Liver (tissue), 3 donors: ENCODE data around the gene ENAH.

Experiments
- RXRA ChIP-seq, 2 donors: IDR thresholded peaks; 2 replicates each; pipeline ENCODE4 v1.6.1; 2017 to 2018; ENCODE audit warnings: antibody characterized with exemption in 2 of 2, mild to moderate bottlenecking in 1 of 2
- SP1 ChIP-seq: IDR thresholded peaks from 2 replicates; pipeline ENCODE4 v1.6.1; 2018; ENCODE audit warnings: antibody characterized with exemption, mild to moderate bottlenecking
- TAF1 ChIP-seq: conservative IDR thresholded peaks from 2 replicates; pipeline ENCODE4 v1.6.1; 2016; ENCODE audit warnings: antibody characterized with exemption, mild to moderate bottlenecking
- TF ChIP-seq, protein P1 (sequence below): fragments of 150-350 bp; IDR thresholded peaks from 2 replicates; pipeline ENCODE4 v1.5.1; 2017; ENCODE audit warnings: improper control_type of control experiment, low read depth, low read length; ENCODE audit not compliant: missing input control
- TF ChIP-seq, protein P2 (sequence below): IDR thresholded peaks from 2 replicates; pipeline ENCODE4 v1.6.1; 2016; ENCODE audit warnings: antibody characterized with exemption, mild to moderate bottlenecking
- TF ChIP-seq, protein P3 (sequence below): IDR thresholded peaks from 2 replicates; pipeline ENCODE4 v1.6.1; 2016; ENCODE audit warnings: antibody characterized with exemption
- donor health status: healthy.
- donor health status: healthy.

DNA sequence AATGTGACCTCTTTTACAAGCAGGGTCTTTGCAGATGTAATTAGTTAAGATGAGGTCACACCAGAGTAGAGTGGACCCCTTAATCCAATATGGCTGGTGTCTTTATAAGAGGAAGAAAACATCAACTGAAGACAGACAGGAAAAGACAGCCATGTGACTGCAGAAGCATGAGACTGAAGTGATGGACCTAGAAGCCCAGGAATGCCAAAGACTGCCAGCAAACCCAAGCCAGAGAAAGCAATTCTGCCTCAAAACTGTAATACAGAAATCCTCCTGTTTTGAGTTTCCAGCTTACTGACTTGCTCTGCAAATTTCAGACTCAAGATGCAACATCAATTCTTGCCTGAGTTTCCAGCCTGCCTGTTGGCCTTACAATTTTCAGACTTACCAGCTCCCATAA lies 17.3 kb downstream of the ENAH start:
- TF ChIP-seq, protein P1, sequence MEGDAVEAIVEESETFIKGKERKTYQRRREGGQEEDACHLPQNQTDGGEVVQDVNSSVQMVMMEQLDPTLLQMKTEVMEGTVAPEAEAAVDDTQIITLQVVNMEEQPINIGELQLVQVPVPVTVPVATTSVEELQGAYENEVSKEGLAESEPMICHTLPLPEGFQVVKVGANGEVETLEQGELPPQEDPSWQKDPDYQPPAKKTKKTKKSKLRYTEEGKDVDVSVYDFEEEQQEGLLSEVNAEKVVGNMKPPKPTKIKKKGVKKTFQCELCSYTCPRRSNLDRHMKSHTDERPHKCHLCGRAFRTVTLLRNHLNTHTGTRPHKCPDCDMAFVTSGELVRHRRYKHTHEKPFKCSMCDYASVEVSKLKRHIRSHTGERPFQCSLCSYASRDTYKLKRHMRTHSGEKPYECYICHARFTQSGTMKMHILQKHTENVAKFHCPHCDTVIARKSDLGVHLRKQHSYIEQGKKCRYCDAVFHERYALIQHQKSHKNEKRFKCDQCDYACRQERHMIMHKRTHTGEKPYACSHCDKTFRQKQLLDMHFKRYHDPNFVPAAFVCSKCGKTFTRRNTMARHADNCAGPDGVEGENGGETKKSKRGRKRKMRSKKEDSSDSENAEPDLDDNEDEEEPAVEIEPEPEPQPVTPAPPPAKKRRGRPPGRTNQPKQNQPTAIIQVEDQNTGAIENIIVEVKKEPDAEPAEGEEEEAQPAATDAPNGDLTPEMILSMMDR = no peak
- TF ChIP-seq, protein P2, sequence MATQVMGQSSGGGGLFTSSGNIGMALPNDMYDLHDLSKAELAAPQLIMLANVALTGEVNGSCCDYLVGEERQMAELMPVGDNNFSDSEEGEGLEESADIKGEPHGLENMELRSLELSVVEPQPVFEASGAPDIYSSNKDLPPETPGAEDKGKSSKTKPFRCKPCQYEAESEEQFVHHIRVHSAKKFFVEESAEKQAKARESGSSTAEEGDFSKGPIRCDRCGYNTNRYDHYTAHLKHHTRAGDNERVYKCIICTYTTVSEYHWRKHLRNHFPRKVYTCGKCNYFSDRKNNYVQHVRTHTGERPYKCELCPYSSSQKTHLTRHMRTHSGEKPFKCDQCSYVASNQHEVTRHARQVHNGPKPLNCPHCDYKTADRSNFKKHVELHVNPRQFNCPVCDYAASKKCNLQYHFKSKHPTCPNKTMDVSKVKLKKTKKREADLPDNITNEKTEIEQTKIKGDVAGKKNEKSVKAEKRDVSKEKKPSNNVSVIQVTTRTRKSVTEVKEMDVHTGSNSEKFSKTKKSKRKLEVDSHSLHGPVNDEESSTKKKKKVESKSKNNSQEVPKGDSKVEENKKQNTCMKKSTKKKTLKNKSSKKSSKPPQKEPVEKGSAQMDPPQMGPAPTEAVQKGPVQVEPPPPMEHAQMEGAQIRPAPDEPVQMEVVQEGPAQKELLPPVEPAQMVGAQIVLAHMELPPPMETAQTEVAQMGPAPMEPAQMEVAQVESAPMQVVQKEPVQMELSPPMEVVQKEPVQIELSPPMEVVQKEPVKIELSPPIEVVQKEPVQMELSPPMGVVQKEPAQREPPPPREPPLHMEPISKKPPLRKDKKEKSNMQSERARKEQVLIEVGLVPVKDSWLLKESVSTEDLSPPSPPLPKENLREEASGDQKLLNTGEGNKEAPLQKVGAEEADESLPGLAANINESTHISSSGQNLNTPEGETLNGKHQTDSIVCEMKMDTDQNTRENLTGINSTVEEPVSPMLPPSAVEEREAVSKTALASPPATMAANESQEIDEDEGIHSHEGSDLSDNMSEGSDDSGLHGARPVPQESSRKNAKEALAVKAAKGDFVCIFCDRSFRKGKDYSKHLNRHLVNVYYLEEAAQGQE = no peak
- TF ChIP-seq SP1 = no peak
- TF ChIP-seq TAF1 = no peak
- TF ChIP-seq RXRA (IDR thresholded peaks at IDR 0.05) = no peak
- TF ChIP-seq, protein P3, sequence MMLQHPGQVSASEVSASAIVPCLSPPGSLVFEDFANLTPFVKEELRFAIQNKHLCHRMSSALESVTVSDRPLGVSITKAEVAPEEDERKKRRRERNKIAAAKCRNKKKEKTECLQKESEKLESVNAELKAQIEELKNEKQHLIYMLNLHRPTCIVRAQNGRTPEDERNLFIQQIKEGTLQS = no peak
